K562 (cell line): ENCODE measurements around the gene PET100. TPM values are rescaled to one million over a fixed set of nuclear protein-coding genes. Genes with fewer than 3 reads are reported as not detected.

ENCODE experiments used
- BHLHE40 ChIP-seq: IDR thresholded peaks from 2 replicates; pipeline ENCODE4 v1.6.1; 2011; ENCODE audit warnings: low read length, improper control_type of control experiment
- CREM ChIP-seq: IDR thresholded peaks from 2 replicates; pipeline ENCODE4 v1.6.1; 2014; ENCODE audit warnings: antibody characterized with exemption, low read depth
- CTBP1 ChIP-seq: fragments of 450-650 bp; IDR thresholded peaks from 2 replicates; pipeline ENCODE4 v1.6.1; 2016; ENCODE audit warnings: borderline replicate concordance
- ETV1 ChIP-seq: fragments of 450-650 bp; conservative IDR thresholded peaks from 2 replicates; pipeline ENCODE4 v1.6.1; 2016; ENCODE audit warnings: missing genetic modification characterization, control low read depth, low read depth, missing compliant biosample characterization
- FOXA3 ChIP-seq, 2 experiments: fragments of 450-650 bp in 1 of 2; sonication (generic) in 1 of 2; formaldehyde crosslinking; IDR thresholded peaks in 1 of 2; conservative IDR thresholded peaks in 1 of 2; 2 replicates each; pipeline versions ENCODE4 v1.4.0 to v1.8.0; 2020 to 2022; ENCODE audit warnings: mild to moderate bottlenecking in 2 of 2, missing genetic modification reagents in 1 of 2
- HIVEP1 ChIP-seq: fragments of 250-450 bp; sonication (Bioruptor Pico); IDR thresholded peaks from 2 replicates; pipeline ENCODE4 v1.4.0; 2020; ENCODE audit warnings: mild to moderate bottlenecking
- MTA3 ChIP-seq: fragments of 450-650 bp; formaldehyde crosslinking; IDR thresholded peaks from 2 replicates; pipeline ENCODE4 v1.6.1; 2017; ENCODE audit warnings: mild to moderate bottlenecking, borderline replicate concordance
- MYC ChIP-seq, 2 experiments: fragments of 250-450 bp in 1 of 2; sonication (Bioruptor Pico) in 1 of 2; IDR thresholded peaks; 2 replicates each; pipeline versions ENCODE4 v1.5.1 to v1.6.1; 2012 to 2021; ENCODE audit warnings: low read depth in 2 of 2, borderline replicate concordance in 1 of 2, improper control_type of control experiment in 1 of 2, low read length in 1 of 2, mild to moderate bottlenecking in 1 of 2, moderate library complexity in 1 of 2
- NFATC3 ChIP-seq: fragments of 450-650 bp; IDR thresholded peaks from 2 replicates; pipeline ENCODE4 v1.6.1; 2017; ENCODE audit warnings: mild to moderate bottlenecking
- NFXL1 ChIP-seq: fragments of 450-650 bp; formaldehyde crosslinking; IDR thresholded peaks from 2 replicates; pipeline ENCODE4 v1.4.0; 2021; ENCODE audit warnings: mild to moderate bottlenecking
- NR3C1 ChIP-seq: sonication (generic); formaldehyde crosslinking; IDR thresholded peaks from 2 replicates; pipeline ENCODE4 v1.8.1; 2022; ENCODE audit warnings: missing genetic modification reagents
- NR4A1 ChIP-seq, 2 experiments: fragments of 250-450 bp in 1 of 2; fragments of 450-650 bp in 1 of 2; sonication (Bioruptor Pico) in 1 of 2; IDR thresholded peaks; 2 replicates each; pipeline versions ENCODE4 v1.4.0 to v1.6.1; 2016 to 2020; ENCODE audit warnings: mild to moderate bottlenecking in 2 of 2, missing compliant biosample characterization in 1 of 2, missing genetic modification characterization in 1 of 2, moderate library complexity in 1 of 2
- PHF8 ChIP-seq: fragments of 200-600 bp; sonication (generic); IDR thresholded peaks from 2 replicates; pipeline ENCODE4 v1.6.1; 2012; ENCODE audit warnings: mixed run types, mild to moderate bottlenecking, inconsistent platforms, low read length, moderate library complexity, borderline replicate concordance
- SAP30 ChIP-seq: fragments of 200-600 bp; sonication (generic); IDR thresholded peaks from 2 replicates; pipeline ENCODE4 v1.6.1; 2012; ENCODE audit warnings: borderline replicate concordance, low read depth, mild to moderate bottlenecking, moderate library complexity, low read length, control low read depth, inconsistent platforms; ENCODE audit not compliant: insufficient read depth, poor library complexity, severe bottlenecking
- SIN3B ChIP-seq: fragments of 450-650 bp; IDR thresholded peaks from 2 replicates; pipeline ENCODE4 v1.6.1; 2017; ENCODE audit warnings: low read depth, mild to moderate bottlenecking, moderate library complexity
- SLC30A9 ChIP-seq: fragments of 250-450 bp; sonication (Bioruptor Pico); IDR thresholded peaks from 2 replicates; pipeline ENCODE4 v1.8.0; 2022; ENCODE audit warnings: mild to moderate bottlenecking, moderate library complexity
- TAF1 ChIP-seq: IDR thresholded peaks from 2 replicates; pipeline ENCODE4 v1.6.1; 2011; ENCODE audit warnings: mild to moderate bottlenecking, low read length, moderate library complexity; ENCODE audit not compliant: insufficient read depth, control insufficient read depth, severe bottlenecking; ENCODE audit errors: extremely low read depth
- YY1 ChIP-seq, 3 experiments: IDR thresholded peaks; 2 replicates each; pipeline ENCODE4 v1.6.1; 2011; ENCODE audit warnings: low read length in 2 of 3, mild to moderate bottlenecking in 2 of 3, moderate library complexity in 2 of 3, borderline replicate concordance in 1 of 3, control low read depth in 1 of 3, low read depth in 1 of 3; ENCODE audit not compliant: insufficient read depth in 3 of 3, insufficient replicate concordance in 2 of 3, control insufficient read depth in 1 of 3, insufficient read length in 1 of 3; ENCODE audit errors: extremely low read depth in 1 of 3
- ZSCAN29 ChIP-seq: fragments of 450-650 bp; IDR thresholded peaks from 2 replicates; pipeline ENCODE4 v1.6.1; 2017
- polyA plus RNA-seq, 8 experiments: library from polyadenylated mRNA; depleted of rRNA in 4 of 8; stranded (reverse) in 5 of 8; unstranded in 3 of 8; fragments of >200 nt; fragmentation: Nextera tagmentation in 2 of 8; fragmentation: Illumina TruSeq in 1 of 8; extraction: Ambion mirVana in 2 of 8; extraction: Trizol in 1 of 8; gene quantifications; 2 replicates each; pipeline versions ENCODE4 v1.2.1 to v1.2.3, GENCODE V29; 2011 to 2014; ENCODE audit warnings: inconsistent platforms in 1 of 8, missing spikeins in 1 of 8
- total RNA-seq, 7 experiments: library from RNA; depleted of rRNA in 6 of 7; stranded (reverse); fragments of >200 nt in 6 of 7; fragmentation: Illumina TruSeq in 2 of 7; extraction: Trizol in 2 of 7; gene quantifications; 2 replicates each; pipeline versions ENCODE4 v1.2.1 to v1.2.3, GENCODE V29; 2011 to 2021; ENCODE audit warnings: low replicate concordance in 1 of 7

The PET100 gene
- total and polyA plus RNA-seq, 9 of the 15 experiments (the other 6 are each of a cell fraction or from before 2014, with no cell fraction given) = 62.3 to 351 (median 98.3) TPM

DNA sequence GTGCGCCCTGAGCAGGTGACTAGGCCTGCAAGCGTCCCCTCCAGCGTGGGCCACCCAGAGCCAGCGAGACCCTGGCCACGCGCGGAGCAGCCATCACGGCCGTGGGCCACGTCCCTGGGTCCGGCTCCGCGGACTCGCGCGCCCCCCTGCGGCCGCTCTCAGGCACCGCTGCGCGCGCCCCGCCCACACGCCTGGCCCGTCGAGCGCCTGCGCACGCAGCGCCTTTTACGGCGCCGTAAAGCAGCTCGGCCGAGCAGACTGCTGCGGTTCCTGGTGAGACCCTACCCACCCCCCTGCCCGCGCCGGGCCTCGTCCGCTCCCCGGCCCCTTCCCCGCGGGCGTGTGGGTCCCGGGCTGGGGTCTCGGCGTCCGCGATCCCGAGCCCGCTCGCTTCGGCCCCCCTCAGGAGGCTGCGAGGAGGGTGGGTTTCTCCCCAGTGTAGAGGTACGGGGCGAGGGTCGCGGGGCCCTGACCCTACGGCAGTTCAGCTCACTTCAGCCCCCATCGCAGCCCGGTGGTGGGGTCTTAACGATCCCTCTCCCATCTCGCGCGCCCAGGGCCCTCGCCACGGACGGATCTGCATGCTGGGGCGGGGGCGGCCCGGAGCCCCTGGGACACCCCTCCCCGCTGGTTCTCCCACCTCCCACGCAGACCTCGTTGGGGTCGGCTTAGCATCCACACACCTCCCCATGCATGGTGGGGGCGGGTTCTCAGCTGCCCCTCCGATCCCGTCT is 51.2 kb downstream of the PET100 start, which contains the start of gene TRAPPC5 (continued):
- TF ChIP-seq FOXA3 (CRISPR knock-in tag; conservative IDR thresholded peaks at IDR 0.05 in 1 of 2, IDR thresholded peaks at IDR 0.05 in 1 of 2) (no peak), MTA3 (peak; percentile 80; the same call in 1 of the 2 replicates), SLC30A9 (CRISPR knock-in tag) (no peak), BHLHE40 (0 out of 2 replicates have a peak, but pooled peaks have one; percentile 22), TAF1 (peak; percentile 26), SIN3B (0 out of 2 replicates have a peak, but pooled peaks have one; percentile 36), NFATC3 (no peak), MYC (IDR thresholded peaks at IDR 0.05; ENCODE audit: low read depth, low read length) (peak; percentile 72; the same call in 1 of the 2 replicates), MYC (CRISPR knock-in tag; IDR thresholded peaks at IDR 0.05; ENCODE audit: borderline replicate concordance, low read depth) (no peak), CREM (peak; percentile 56; the same call in 1 of the 2 replicates), YY1 (IDR thresholded peaks at IDR 0.05; ENCODE audit: borderline replicate concordance in 1 of 3, control insufficient read depth in 1 of 3, extremely low read depth in 1 of 3, insufficient read depth in 3 of 3, insufficient read length in 1 of 3, insufficient replicate concordance in 2 of 3, low read depth in 1 of 3, low read length in 2 of 3) (peak; percentile 47 to 83 (median 73)), ZSCAN29 (no peak), SAP30 (peak; percentile 34), PHF8 (peak; percentile 80; the same call in 1 of the 2 replicates), CTBP1 (peak; percentile 79; the same call in 1 of the 2 replicates), NFXL1 (CRISPR knock-in tag) (no peak), NR4A1 (CRISPR knock-in tag; IDR thresholded peaks at IDR 0.05) (0 out of 2 replicates have a peak, but pooled peaks have one; percentile 58), NR4A1 (tag; IDR thresholded peaks at IDR 0.05) (no peak), HIVEP1 (CRISPR knock-in tag) (no peak), ETV1 (tag) (no peak), NR3C1 (CRISPR knock-in tag) (0 out of 2 replicates have a peak, but pooled peaks have one; percentile 48)
